Stomach (tissue), 4 donors: Measurements from ENCODE around the gene RNASEL.

Experiments used
- POLR2A ChIP-seq, 4 donors: fragments of 450-650 bp; IDR thresholded peaks; one replicate each; pipeline ENCODE4 v1.6.1; 2016; ENCODE audit warnings: antibody characterized with exemption in 4 of 4, control low read depth in 2 of 4, mild to moderate bottlenecking in 1 of 4, moderate library complexity in 1 of 4
- TF ChIP-seq, protein P1 (sequence below), 7 experiments: fragments of 450-650 bp in 4 of 7; fragments of 200-600 bp in 3 of 7; sonication (generic) in 3 of 7; IDR thresholded peaks; one replicate each; pipeline ENCODE4 v1.5.1; 2016 to 2019; ENCODE audit warnings: antibody characterized with exemption in 7 of 7, control low read depth in 2 of 7, mild to moderate bottlenecking in 1 of 7

DNA sequence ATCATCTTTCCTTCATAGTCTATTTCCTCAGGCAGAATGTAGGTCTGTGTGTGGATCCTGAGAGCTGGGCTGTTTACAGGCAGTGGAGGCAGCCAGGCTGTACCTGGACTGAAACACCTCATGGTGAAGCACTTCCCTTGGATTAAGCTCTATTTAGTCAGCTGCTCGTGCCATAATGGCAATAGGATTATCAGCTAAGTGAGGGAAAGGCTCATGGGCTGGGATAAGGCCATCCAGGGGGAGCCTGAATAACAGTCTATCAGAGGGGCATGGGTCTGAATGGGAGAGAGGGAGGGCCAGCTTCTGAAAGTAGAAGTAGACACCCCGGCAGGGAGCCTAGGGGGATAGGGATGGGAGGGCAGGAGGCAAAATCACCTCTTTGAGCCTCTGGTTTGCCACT lies 8.3 kb downstream of the RNASEL start:
- TF ChIP-seq, protein P1, sequence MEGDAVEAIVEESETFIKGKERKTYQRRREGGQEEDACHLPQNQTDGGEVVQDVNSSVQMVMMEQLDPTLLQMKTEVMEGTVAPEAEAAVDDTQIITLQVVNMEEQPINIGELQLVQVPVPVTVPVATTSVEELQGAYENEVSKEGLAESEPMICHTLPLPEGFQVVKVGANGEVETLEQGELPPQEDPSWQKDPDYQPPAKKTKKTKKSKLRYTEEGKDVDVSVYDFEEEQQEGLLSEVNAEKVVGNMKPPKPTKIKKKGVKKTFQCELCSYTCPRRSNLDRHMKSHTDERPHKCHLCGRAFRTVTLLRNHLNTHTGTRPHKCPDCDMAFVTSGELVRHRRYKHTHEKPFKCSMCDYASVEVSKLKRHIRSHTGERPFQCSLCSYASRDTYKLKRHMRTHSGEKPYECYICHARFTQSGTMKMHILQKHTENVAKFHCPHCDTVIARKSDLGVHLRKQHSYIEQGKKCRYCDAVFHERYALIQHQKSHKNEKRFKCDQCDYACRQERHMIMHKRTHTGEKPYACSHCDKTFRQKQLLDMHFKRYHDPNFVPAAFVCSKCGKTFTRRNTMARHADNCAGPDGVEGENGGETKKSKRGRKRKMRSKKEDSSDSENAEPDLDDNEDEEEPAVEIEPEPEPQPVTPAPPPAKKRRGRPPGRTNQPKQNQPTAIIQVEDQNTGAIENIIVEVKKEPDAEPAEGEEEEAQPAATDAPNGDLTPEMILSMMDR (IDR thresholded peaks at IDR 0.05): no peak
- no peak for TF ChIP-seq POLR2A (IDR thresholded peaks at IDR 0.05)
